ENCODE data around the gene ZHX3.
"Not testable (repeated sequence)": the region's sequence is repeated elsewhere in the genome, so short reads cannot be mapped to it uniquely, and the experiment has no call there.

ZHX3 gene

DNA sequence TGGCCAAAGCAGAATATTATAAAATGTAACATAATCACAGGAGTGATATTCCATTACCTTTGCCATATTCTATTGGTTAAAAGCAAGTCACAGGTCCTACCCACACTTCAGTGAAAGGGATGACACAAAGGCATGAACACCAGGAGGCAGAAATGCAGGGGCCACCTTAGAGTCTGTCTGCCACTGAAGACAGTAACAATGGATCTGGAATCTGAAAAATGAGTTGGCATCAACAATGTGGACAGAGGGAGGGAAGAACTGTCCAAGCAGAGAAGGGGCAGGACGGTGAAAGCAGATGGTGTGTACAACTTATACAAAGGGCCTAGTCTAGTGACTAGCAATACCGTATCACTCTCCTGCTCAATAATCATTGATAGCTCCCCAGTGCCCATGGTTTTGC lies 16.5 kb upstream of the ZHX3 start:
- no peak for DNase-seq (ENCODE audit: low read depth in 3 of 3, low spot score in 1 of 3)

DNA sequence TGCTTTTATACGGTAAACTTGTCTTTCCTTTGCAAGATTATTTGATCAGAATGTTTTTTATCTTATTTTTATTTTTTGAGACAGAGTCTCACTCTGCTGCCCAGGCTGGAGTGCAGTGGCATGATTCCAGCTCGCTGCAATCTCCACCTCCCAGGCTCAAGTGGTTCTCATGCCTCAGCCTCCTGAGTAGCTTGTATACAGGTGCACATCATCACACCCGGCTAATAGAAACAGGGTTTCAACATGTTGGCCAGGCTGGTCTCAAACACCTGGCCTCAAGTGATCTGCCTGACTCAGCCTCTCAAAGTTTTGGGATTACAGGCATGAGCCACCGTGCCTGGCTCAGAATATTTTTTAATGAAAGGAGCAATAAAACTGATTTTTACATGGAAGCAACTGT lies 14.2 kb upstream of the ZHX3 start:
- no peak for DNase-seq (ENCODE audit: low read depth in 3 of 3, low spot score in 1 of 3)

DNA sequence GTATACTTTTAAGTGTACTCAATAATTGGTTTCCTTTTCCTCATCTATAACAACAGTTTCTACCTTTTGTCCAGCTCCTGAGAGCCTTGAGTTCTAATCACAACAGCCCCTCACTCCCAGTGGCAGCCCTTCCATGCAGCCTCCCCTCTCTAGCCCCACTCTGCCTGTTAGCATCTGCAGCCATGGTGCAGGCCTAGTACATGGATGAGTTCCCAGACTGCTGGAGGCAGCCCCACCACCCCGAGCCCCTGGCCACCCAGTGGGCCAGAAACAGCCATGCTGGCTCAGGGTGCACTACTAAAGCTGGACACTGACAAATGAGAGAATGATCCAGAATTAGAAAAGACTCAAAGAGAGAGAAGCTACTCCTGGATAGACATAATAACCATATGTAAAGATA lies 13.4 kb upstream of the ZHX3 start:
- no peak for DNase-seq (ENCODE audit: low read depth in 3 of 3, low spot score in 1 of 3)

DNA sequence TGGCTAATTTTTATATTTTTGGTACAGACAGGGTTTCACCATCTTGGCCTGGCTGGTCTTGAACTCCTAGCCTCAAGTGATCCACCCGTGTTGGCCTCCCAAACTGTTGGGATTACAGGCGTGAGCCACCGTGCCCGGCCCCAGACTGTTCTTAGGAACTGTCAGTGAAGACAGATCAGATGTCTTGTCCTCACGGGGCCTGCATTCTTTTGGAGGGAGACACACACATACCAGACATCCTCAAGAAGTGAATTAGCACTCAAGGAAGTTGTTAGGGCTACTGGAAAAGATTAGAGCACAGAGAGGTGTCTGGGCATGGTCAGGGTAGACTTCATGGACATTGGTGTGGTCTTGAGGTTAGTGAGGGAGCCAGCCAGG lies 12.8 kb upstream of the ZHX3 start:
- no peak for DNase-seq (ENCODE audit: low read depth in 3 of 3, low spot score in 1 of 3)

DNA sequence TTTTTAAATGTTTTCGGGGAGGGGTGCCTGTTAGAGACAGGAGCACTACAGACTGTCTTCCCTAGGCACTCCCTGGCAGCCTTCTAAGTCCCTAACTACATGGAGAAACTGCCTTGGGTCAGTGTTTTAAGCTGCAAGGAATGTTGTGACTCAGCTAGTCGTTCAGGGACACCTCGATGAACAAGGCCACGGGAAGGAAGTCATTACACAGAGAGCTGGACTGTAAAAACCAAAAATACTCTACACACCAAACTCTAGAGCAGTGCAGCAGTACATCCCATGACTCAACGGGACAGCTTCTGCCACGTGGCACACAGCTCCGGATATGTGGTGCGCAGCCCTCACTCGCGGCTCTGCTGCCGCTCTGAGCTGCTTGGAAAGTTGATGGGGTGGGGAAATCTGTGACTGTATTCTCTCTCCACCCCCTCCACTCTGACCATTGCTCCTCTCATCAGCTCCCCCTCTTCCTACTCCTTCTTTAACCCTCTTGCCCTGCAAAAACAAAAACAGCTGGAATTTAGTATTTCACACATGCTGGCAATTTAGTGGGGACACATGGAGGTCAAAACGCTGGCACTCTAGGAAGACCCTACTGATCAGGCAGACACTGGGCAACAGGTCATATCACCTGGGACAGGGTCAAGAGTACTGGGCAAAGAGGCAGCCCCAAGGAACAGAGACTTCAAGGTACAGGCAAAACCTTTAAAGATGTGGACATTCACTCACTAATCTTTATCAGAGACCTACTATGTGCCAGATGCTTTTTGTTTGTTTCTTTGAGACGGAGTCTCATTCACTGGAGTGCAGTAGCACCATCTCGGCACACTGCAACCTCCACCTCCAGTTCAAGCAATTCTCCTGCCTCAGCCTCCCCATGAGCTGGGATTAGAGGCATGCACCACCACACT lies 12.2 kb upstream of the ZHX3 start:
- DNase-seq (ENCODE audit: low read depth in 3 of 3, low spot score in 1 of 3), result peak; percentile 17 to 34 (median 18)

GRCh38 chr20:41327178-41327577 lies 9.6 kb upstream of the ZHX3 start:
- DNase-seq (ENCODE audit: low read depth in 3 of 3, low spot score in 1 of 3), result no peak

GRCh38 chr20:41320976-41321375 lies 3.4 kb upstream of the ZHX3 start:
- no peak for DNase-seq (ENCODE audit: low read depth in 3 of 3, low spot score in 1 of 3)

DNA sequence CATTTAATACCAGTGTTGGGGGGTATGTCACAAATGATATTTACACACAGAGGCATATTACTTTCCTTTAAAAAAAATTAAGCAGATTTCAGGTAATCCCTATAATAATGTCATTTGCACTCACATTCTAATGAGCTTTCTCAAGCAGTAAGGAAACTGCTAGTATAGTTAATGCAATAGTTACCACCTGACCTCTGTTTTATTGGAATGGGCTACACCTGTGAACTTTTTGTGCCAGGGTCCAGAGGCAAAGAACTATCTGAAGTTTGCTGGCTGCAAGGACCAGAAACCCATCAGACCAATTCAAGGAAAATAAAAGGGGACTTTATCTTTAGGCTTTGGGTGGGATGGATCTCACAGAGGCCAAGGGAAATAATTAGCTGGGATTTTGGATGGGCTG lies 2.9 kb upstream of the ZHX3 start:
- DNase-seq (ENCODE audit: low read depth in 3 of 3, low spot score in 1 of 3), result no peak

DNA sequence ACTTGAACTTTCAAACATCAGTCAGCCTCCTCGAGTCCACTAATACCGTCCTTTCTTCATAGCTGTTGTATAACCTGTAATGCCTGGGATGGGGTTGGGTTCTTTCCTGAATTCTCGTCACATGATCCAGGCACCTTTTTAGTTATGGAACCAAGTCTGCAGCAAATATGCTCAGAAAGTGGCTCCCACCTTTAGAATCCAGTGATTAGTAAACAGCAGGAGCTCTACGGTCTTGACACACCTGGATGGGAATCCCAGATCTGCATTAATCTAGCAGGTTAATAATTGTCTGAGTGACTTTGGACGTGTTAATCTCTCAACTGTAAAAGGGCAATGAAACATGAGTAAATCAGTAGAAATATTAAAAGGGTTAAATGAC lies 729 bp upstream of the ZHX3 start:
- DNase-seq (ENCODE audit: low read depth in 3 of 3, low spot score in 1 of 3), result no peak

GRCh38 chr20:41316602-41317545 lies 657 bp downstream of the ZHX3 start:
- DNase-seq (ENCODE audit: low read depth in 3 of 3, low spot score in 1 of 3), result peak; percentile 23 to 76 (median 55)

DNA sequence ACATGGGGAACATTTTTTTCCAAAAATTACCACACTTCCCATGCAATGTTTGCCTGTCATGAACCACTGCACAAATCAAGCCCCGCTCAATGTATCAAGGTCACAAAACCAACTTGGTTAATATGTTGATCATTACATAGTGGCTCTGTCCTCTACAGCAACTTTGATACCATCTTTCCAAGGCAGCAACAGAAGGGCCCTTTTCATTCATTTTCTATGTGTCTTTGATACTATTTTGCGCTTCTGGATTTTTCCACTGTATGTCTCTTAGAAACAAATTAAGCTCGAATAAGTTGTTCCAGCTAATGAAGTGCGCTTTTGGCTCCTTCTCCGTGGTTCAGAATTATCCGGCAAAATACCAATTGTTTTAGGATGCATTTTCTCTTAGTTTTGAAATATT lies 1.5 kb downstream of the ZHX3 start:
- no peak for DNase-seq (ENCODE audit: low read depth in 3 of 3, low spot score in 1 of 3)

DNA sequence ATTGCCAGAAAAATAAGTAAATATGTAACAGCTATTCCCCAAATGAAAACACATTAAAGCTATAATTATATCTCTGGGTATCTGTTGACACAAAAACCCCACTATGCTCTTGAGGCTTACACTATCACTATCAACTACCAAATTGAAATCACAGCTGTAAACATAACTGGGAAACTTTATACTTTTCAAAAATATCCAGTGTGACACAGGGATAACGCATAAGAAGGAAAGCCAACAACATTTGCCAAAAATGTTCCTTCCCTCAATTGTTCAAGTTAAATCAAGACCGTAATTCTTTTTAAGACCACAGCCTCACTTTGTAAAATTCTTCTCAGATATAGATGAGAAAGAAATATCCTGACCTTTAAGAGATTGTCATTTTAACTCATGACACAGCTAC lies 3.1 kb downstream of the ZHX3 start:
- DNase-seq (ENCODE audit: low read depth in 3 of 3, low spot score in 1 of 3), result no peak

- DNase-seq (ENCODE audit: low read depth in 3 of 3, low spot score in 1 of 3), result not testable (repeated sequence)
These were observed 5.5 kb downstream of the ZHX3 start for GRCh38 chr20:41312009-41312408.

DNA sequence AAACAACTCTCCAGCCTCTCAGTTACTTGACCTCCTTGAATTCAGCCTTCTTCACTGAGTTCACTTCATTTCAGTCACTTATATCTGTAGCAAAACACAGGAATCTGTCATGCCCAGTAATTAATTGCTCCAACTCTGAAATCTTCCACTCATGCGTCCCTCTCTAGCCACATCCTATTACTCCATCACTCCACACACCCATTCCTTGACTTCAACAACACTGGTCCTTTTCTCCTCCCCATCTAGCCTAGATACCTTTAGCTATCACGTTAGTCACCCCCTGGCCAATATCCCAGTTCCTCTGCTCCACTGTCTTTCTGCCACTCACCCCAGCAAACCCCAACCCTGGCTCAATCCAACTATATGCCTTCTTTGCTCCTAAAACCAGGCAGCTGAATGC lies 7.7 kb downstream of the ZHX3 start:
- DNase-seq (ENCODE audit: low read depth in 3 of 3, low spot score in 1 of 3), result no peak

DNA sequence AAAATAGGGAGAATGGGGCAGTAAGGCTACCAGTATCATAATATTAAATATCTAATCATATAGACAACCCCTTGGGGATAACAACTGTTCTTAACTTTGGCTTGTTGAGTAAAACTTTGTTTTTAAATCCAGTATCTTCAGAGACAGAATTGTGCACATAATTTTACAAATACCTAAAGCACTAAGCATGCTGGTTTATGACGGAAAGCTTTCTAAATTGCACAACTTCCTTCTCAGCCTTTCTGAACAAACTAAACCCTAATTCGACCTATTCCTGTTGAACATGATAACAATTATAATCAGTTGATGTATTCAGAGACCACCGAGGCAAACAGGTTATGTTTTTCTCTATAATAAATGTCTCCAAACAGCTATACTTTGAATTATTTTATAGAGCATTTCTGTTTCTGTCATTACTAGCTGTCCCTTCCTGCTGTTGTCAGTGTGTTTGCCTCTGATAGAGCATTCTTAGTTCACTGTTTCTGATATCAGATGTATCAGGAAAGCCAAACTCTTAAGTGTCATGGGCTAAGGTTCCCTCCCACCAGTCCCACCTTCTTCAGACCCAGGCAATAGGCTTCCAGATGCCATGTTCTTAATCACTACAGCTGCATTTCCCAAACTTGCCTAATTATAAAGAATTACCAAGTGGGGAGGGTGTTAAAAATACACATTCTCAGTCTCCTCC lies 8.7 kb downstream of the ZHX3 start:
- DNase-seq (ENCODE audit: low read depth in 3 of 3, low spot score in 1 of 3), result no peak

DNA sequence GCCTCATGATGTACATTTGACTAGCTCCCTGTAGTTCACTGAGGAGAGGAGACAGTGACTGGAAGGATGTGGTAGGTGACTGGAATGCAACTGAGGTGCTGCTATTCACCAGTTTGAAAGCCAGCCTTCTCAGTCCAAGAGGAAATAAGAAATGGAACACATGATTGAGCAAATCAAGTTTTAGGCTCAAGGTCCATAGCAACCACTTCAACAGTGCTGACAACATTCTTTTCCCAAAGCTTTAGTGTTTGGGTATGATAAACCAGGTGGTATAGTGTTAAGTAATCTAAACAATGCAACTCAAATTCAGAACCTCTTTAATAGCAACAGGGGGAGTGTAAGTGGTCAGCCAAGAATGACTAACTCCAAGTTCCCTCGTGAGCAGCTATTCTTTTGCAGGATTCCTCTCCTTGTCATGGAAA lies 9.2 kb downstream of the ZHX3 start:
- DNase-seq (ENCODE audit: low read depth in 3 of 3, low spot score in 1 of 3), result no peak

DNA sequence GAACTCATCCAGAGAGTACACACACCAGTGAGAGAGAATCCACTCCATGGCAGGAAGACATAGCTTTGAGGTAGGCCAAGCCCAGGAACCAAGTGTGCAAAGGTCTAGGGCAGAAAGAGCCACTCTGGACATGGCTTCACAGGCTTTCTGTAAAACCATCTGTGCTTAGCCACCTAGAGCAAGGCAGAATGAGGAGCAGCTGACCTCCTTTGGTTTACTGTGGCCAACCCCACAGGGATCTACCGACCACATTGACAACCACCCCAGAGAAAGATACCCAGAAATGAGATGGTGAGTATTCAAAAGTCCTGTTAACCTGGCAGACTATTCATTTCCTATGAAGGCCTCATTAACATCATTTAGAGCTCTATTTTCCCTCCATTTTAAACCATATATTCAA lies 10.5 kb downstream of the ZHX3 start:
- no peak for DNase-seq (ENCODE audit: low read depth in 3 of 3, low spot score in 1 of 3)

GRCh38 chr20:41306061-41306727 lies 11.3 kb downstream of the ZHX3 start:
- no peak for DNase-seq (ENCODE audit: low read depth in 3 of 3, low spot score in 1 of 3)

- DNase-seq (ENCODE audit: low read depth in 3 of 3, low spot score in 1 of 3), result no peak
These were observed 13.0 kb downstream of the ZHX3 start for GRCh38 chr20:41304424-41305079.

DNA sequence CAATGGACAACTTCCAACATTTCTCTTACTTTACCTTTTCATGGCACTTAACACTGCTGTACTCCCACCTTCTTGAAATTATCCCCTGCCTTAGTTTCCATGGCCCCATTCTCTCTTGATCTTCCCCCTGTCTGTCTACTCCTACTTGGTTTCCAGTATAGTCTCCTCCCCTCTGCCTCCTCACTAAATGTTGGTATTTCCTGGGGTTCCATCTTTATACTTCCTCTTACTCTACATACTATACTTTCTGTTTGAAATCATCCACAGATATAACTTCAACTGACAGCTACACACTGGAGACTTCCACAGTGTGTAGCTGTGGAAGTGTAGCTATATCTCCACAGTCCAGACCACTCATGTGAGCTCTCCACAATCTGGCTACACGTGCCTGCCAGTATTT lies 13.5 kb downstream of the ZHX3 start:
- DNase-seq (ENCODE audit: low read depth in 3 of 3, low spot score in 1 of 3), result no peak
